GM12801 (cell line): ENCODE results near the gene SND1.

Source experiments
- TF ChIP-seq, protein P1 (sequence below): IDR thresholded peaks from one replicate; pipeline ENCODE4 v1.5.1; 2011; ENCODE audit warnings: control low read depth; ENCODE audit not compliant: insufficient read length; ENCODE audit errors: extremely low read depth

SND1 gene

GRCh38 chr7:128104108-128104742 is 452.2 kb downstream of the SND1 start:
- TF ChIP-seq, protein P1, sequence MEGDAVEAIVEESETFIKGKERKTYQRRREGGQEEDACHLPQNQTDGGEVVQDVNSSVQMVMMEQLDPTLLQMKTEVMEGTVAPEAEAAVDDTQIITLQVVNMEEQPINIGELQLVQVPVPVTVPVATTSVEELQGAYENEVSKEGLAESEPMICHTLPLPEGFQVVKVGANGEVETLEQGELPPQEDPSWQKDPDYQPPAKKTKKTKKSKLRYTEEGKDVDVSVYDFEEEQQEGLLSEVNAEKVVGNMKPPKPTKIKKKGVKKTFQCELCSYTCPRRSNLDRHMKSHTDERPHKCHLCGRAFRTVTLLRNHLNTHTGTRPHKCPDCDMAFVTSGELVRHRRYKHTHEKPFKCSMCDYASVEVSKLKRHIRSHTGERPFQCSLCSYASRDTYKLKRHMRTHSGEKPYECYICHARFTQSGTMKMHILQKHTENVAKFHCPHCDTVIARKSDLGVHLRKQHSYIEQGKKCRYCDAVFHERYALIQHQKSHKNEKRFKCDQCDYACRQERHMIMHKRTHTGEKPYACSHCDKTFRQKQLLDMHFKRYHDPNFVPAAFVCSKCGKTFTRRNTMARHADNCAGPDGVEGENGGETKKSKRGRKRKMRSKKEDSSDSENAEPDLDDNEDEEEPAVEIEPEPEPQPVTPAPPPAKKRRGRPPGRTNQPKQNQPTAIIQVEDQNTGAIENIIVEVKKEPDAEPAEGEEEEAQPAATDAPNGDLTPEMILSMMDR = no peak

DNA sequence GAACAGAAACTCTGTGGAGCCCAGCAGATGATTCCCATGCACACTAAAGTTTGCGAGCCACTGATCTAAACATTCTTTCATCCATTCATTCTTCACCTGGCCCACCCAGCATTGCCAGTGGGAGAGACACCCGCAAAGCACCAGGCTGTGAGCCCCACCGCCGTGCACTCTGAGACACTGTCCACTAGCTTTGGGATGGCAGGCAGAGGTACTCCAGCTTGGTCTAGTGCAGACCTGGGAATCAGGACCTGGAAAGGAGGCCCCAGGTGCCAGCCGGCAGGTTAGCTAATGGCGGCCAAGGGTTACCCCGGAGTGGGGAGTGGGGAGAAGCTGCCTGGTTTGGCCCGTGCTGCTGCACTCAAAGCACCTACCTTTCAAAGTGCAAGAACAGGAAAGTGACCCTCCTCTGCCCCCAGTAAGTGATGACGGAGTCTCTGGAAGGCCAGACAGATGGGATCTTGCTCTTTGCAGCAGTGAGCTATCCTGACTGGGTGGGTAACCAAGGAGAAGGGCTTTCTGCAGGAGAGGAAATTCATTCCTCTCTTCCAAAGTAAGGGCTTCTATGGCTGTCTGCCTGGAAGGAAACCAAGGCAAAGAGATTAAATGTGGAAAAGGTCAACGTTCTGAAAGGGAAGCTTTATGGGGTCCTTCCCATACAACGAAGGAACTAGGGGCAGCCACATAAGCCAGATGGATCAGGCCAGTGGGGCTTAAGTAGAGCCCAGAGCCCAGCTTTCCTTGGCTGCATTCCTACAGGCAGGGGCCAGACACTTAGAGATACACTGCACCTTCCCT is 453.4 kb downstream of the SND1 start:
- TF ChIP-seq, protein P1 = no peak

GRCh38 chr7:128106821-128107220 is 454.8 kb downstream of the SND1 start:
- TF ChIP-seq, protein P1 = no peak

GRCh38 chr7:128108129-128108528 is 456.1 kb downstream of the SND1 start:
- TF ChIP-seq, protein P1 = no peak

DNA sequence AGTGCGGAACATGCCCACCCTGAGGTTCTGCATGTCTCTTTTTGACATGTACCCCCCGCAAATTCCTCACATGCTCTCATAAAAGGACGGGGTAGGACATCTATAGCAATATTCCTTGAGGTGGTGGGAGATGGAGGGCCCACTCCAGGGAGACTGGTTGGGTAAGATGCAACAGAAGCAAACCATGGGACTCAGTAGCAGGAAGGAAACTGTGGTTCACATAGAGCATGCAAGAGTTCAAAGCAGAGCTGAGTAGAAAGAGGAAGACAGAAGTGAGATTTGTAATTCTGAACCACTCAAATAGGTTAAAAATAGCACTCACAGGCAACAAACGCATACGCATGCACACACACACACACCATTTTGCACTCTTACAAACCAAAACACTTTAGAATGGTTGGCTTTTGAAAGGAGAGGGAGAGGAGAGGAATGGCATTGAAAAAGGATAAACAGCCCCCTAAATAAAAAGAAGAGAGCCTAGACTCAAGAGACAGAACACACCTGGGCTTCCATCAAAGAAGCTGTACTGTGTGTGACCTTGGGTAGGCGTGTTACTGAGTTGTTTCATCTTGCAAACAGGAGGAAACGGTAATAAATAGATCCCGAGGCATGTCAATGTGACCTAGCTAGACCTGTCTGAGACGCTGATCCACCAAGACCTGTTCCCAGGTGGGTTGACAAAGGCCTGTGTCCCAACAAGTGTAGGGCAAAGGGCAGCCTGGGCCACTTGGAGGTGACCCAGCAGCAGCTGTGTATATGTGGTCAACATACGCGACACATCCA is 456.8 kb downstream of the SND1 start:
- TF ChIP-seq, protein P1 = no peak

DNA sequence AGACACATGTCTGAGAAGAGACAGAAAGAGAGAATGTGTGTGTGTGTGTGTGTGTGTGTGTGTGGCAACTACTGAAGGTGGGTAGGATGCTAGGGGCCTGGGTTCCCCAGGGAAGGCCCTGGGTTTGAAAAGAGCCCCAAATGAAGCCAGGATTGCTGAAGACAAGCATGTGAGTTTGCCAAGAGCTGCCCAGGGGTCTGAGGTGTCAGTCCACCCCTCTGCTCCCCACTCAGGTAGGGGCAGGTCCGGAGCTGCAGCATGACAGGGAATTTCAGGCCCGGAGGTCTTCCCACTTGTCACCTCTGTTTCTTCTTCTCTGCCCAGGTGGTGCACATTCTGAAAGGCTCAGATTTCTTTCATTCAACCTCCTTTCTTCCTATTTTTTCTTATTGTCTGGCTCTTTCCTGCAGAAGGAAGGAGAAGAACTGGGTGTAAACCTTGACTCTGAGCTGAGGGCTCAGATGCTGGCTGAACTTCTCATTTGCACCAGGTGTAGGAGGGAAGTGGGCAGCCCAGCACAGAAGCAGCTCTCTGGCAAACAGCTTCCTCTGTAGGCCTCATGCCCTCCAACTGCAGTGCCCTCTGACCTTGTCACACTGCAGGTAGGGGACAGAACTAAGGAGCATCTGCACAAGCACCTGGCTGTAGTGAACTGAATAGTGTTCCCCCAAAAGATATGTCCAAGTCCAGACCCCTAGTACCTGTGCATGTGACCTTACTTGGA is 458.8 kb downstream of the SND1 start:
- TF ChIP-seq, protein P1 = no peak
